HCT116 (cell line): ENCODE data around the gene LACTB. TPM values are rescaled to one million over a fixed set of nuclear protein-coding genes. Genes with fewer than 3 reads are reported as not detected.

Source experiments
- ATAC-seq: fragments of 200-7000 bp; cut with Tn5 transposase; 2 replicates; pipeline ENCODE4 v1.9.1; 2020; ENCODE audit warnings: mild to moderate bottlenecking, moderate library complexity
- BruUV-seq: library from RNA; stranded (reverse); fragments of 400-500 nt; replicated peaks from 2 replicates; lab custom pipeline; 2021; lab: Mats Ljungman, UMichigan
- CTCF ChIA-PET: fragments of 300-600 bp; sonication (Branson Sonifier 250); formaldehyde crosslinking; loops from one replicate; lab custom pipeline; 2021; ENCODE audit warnings: antibody characterized with exemption; lab: Charles Lee
- POLR2A ChIA-PET: fragments of 300-600, 350-600 bp; sonication (Branson Sonifier 250); formaldehyde crosslinking; loops from one replicate; lab custom pipeline; 2021; ENCODE audit warnings: antibody characterized with exemption; lab: Charles Lee
- RAD21 ChIA-PET, 2 experiments: fragments of 300-600 bp; sonication (Branson Sonifier 250); formaldehyde crosslinking; loops; one replicate each; lab custom pipeline; 2023; ENCODE audit warnings: low total read pairs in 2 of 2; ENCODE audit not compliant: uncharacterized antibody in 2 of 2, unreplicated experiment in 2 of 2, low non-redundant PET in 1 of 2; lab: Charles Lee
- DNase-seq: peaks from one replicate; pipeline ENCODE4 v3.0.0-alpha.2; 2010; ENCODE audit warnings: low read depth, low spot score
- H2AFZ ChIP-seq: fragments of 200-600 bp; shearing (Covaris generic), sonication (generic); 2 replicates; pipeline ENCODE4 v1.6.1; 2017; ENCODE audit warnings: low read depth, mixed run types, mixed read lengths, antibody characterized with exemption, low read length; ENCODE audit not compliant: poor library complexity, severe bottlenecking
- H3K27ac ChIP-seq: 2 replicates; pipeline ENCODE4 v1.5.1; 2012; ENCODE audit warnings: low read depth, low read length
- H3K27me3 ChIP-seq: fragments of 200-600 bp; sonication (generic); 2 replicates; pipeline ENCODE4 v1.6.1; 2016; ENCODE audit warnings: mixed run types, low read length, mixed read lengths; ENCODE audit not compliant: insufficient read depth
- H3K36me3 ChIP-seq, 2 experiments: fragments of 200-500 bp in 1 of 2; fragments of 200-600 bp in 1 of 2; sonication (Bioruptor generic) in 1 of 2; sonication (generic) in 1 of 2; 2 replicates each; pipeline versions ENCODE4 v1.5.1 to v1.6.1; 2014 to 2016; ENCODE audit warnings: low read length in 2 of 2, inconsistent platforms in 1 of 2, mixed read lengths in 1 of 2, mixed run types in 1 of 2; ENCODE audit not compliant: insufficient read depth in 2 of 2, control insufficient read depth in 1 of 2
- H3K4me1 ChIP-seq, 2 experiments: fragments of 200-600 bp in 1 of 2; sonication (generic) in 1 of 2; 2 replicates each; pipeline versions ENCODE4 v1.5.1 to v1.6.1; 2012 to 2017; ENCODE audit warnings: low read length in 2 of 2, inconsistent platforms in 1 of 2, mild to moderate bottlenecking in 1 of 2, mixed read lengths in 1 of 2, mixed run types in 1 of 2, moderate library complexity in 1 of 2; ENCODE audit not compliant: insufficient read depth in 2 of 2, control insufficient read depth in 1 of 2
- H3K4me2 ChIP-seq: fragments of 200-600 bp; sonication (generic); 2 replicates; pipeline ENCODE4 v1.6.1; 2017; ENCODE audit warnings: mixed run types, low read length, mixed read lengths
- H3K4me3 ChIP-seq, 2 experiments: fragments of 200-600 bp in 1 of 2; sonication (generic) in 1 of 2; replicated peaks in 1 of 2; 2 replicates each; pipeline ENCODE4 v1.5.1; 2011 to 2016; ENCODE audit warnings: low read length in 2 of 2, control low read depth in 1 of 2, low read depth in 1 of 2, mild to moderate bottlenecking in 1 of 2, mixed read lengths in 1 of 2, mixed run types in 1 of 2
- H3K79me2 ChIP-seq: fragments of 200-600 bp; sonication (generic); 2 replicates; pipeline ENCODE4 v1.6.1; 2017; ENCODE audit warnings: mild to moderate bottlenecking, mixed run types, low read length, moderate library complexity, mixed read lengths; ENCODE audit not compliant: insufficient read depth
- H3K9ac ChIP-seq: fragments of 200-600 bp; sonication (generic); 2 replicates; pipeline ENCODE4 v1.6.1; 2016; ENCODE audit warnings: low read length, mixed read lengths
- H3K9me2 ChIP-seq: fragments of 200-600 bp; sonication (generic), shearing (Covaris generic); 2 replicates; pipeline ENCODE4 v1.6.1; 2017; ENCODE audit warnings: mixed run types, mild to moderate bottlenecking, moderate library complexity; ENCODE audit not compliant: insufficient read depth
- H3K9me3 ChIP-seq, 2 experiments: fragments of 200-500 bp in 1 of 2; fragments of 200-600 bp in 1 of 2; sonication (Bioruptor generic) in 1 of 2; sonication (generic) in 1 of 2; 2 replicates each; pipeline ENCODE4 v1.6.1; 2014 to 2017; ENCODE audit warnings: low read length in 2 of 2, mixed read lengths in 2 of 2, inconsistent platforms in 1 of 2, low read depth in 1 of 2, mild to moderate bottlenecking in 1 of 2, mixed run types in 1 of 2, moderate library complexity in 1 of 2; ENCODE audit not compliant: control insufficient read depth in 1 of 2, insufficient read depth in 1 of 2
- H4K20me1 ChIP-seq: fragments of 200-600 bp; sonication (generic), shearing (Covaris generic); 2 replicates; pipeline ENCODE4 v1.6.1; 2017; ENCODE audit warnings: mixed run types, mild to moderate bottlenecking, moderate library complexity; ENCODE audit not compliant: insufficient read depth
- ATF3 ChIP-seq: IDR thresholded peaks from 2 replicates; pipeline ENCODE4 v1.6.1; 2012
- CBX3 ChIP-seq: IDR thresholded peaks from 2 replicates; pipeline ENCODE4 v1.6.1; 2012; ENCODE audit warnings: low read depth
- CEBPB ChIP-seq: IDR thresholded peaks from 2 replicates; pipeline ENCODE4 v1.6.1; 2012; ENCODE audit warnings: low read depth
- CTCF ChIP-seq, 3 experiments: fragments of 200-600 bp in 1 of 3; sonication (generic) in 1 of 3; IDR thresholded peaks in 2 of 3; conservative IDR thresholded peaks in 1 of 3; 2 replicates each; pipeline ENCODE4 v1.5.1; 2012 to 2017; ENCODE audit warnings: low read depth in 2 of 3, low read length in 2 of 3, antibody characterized with exemption in 1 of 3, borderline replicate concordance in 1 of 3, control low read depth in 1 of 3, mild to moderate bottlenecking in 1 of 3, mixed read lengths in 1 of 3, mixed run types in 1 of 3, moderate library complexity in 1 of 3; ENCODE audit not compliant: insufficient read depth in 1 of 3
- ELF1 ChIP-seq: IDR thresholded peaks from 2 replicates; pipeline ENCODE4 v1.6.1; 2012; ENCODE audit warnings: low read depth, borderline replicate concordance
- EZH2 ChIP-seq: fragments of 200-600 bp; sonication (generic); IDR thresholded peaks from 2 replicates; pipeline ENCODE4 v1.6.1; 2017; ENCODE audit warnings: antibody characterized with exemption, mixed run types
- EZH2phosphoT487 ChIP-seq: fragments of 200-600 bp; IDR thresholded peaks from 2 replicates; pipeline ENCODE4 v1.6.1; 2018; ENCODE audit warnings: antibody characterized with exemption, borderline replicate concordance
- FOSL1 ChIP-seq: IDR thresholded peaks from 2 replicates; pipeline ENCODE4 v1.6.1; 2012; ENCODE audit warnings: low read depth
- REST ChIP-seq: IDR thresholded peaks from 2 replicates; pipeline ENCODE4 v1.6.1; 2012; ENCODE audit warnings: low read depth
- SIN3A ChIP-seq: IDR thresholded peaks from 2 replicates; pipeline ENCODE4 v1.6.1; 2012; ENCODE audit warnings: low read depth
- SP1 ChIP-seq: IDR thresholded peaks from 2 replicates; pipeline ENCODE4 v1.6.1; 2012; ENCODE audit warnings: low read depth
- SRF ChIP-seq: IDR thresholded peaks from 2 replicates; pipeline ENCODE4 v1.6.1; 2012; ENCODE audit warnings: low read depth
- YY1 ChIP-seq: IDR thresholded peaks from 2 replicates; pipeline ENCODE4 v1.6.1; 2011; ENCODE audit warnings: low read length, low read depth, moderate library complexity, mild to moderate bottlenecking; ENCODE audit not compliant: insufficient replicate concordance; ENCODE audit errors: extremely low read depth
- ZBTB33 ChIP-seq: IDR thresholded peaks from 2 replicates; pipeline ENCODE4 v1.6.1; 2011; ENCODE audit warnings: mild to moderate bottlenecking, low read length, moderate library complexity; ENCODE audit not compliant: insufficient replicate concordance; ENCODE audit errors: extremely low read depth
- ZNF274 ChIP-seq: fragments of 200-500 bp; sonication (Bioruptor generic); IDR thresholded peaks from 2 replicates; pipeline ENCODE4 v1.6.1; 2014; ENCODE audit warnings: mild to moderate bottlenecking, low read depth, low read length, inconsistent platforms
- intact Hi-C: fragments of 100-400 bp; cut with micrococcal nuclease; formaldehyde crosslinking; loops from 2 replicates; pipeline ENCODE4 v1.10.0; 2022
- total RNA-seq: library from RNA; stranded (reverse); gene quantifications from one replicate; pipeline ENCODE4 v1.2.1, GENCODE V29; 2021; ENCODE audit not compliant: unreplicated experiment

The LACTB gene
- total RNA-seq, 1 experiment from 2014 or later = 7.6 TPM

GRCh38 chr15:63112871-63113270, 8.8 kb upstream of the LACTB start:
- Histone ChIP-seq H3K9me3 (no peaks in the 10 kb centered on the region), H4K20me1 (no peaks in the 10 kb centered on the region)
- DNase-seq = no peak
- TF ChIP-seq CTCF (IDR thresholded peaks at IDR 0.05 in 2 of 3, conservative IDR thresholded peaks at IDR 0.05 in 1 of 3; ENCODE audit: borderline replicate concordance in 1 of 3, insufficient read depth in 1 of 3, low read depth in 2 of 3, low read length in 2 of 3) = no peak
- no peak for TF ChIP-seq FOSL1
- no peak for TF ChIP-seq ELF1
- TF ChIP-seq REST = no peak
- TF ChIP-seq SP1 = no peak
- TF ChIP-seq ZNF274 = no peak
- TF ChIP-seq CBX3 = no peak
- no peak for TF ChIP-seq CEBPB
- TF ChIP-seq SRF = no peak
- TF ChIP-seq SIN3A = no peak
- TF ChIP-seq ATF3 = no peak
- no peak for TF ChIP-seq ZBTB33
- no peak for TF ChIP-seq EZH2phosphoT487
- no peak for TF ChIP-seq YY1
- no peak for TF ChIP-seq EZH2
- TF ChIP-seq, all 23 proteins: peak for 0
- intact Hi-C loops = no loop called here
- Histone ChIP-seq H3K27ac (no peak overlapping the region), H3K9ac (no peak overlapping the region), H3K4me3 (no peak overlapping the region), H2AFZ (no peak overlapping the region), H3K9me2 (no peaks in the 10 kb centered on the region), H3K79me2 (no peaks in the 10 kb centered on the region), H3K4me2 (no peak overlapping the region), H3K4me1 (peaks cover 8 to 10% of the 10 kb centered on the region in 2 experiments), H3K36me3 (no peaks in the 10 kb centered on the region), H3K27me3 (no peaks in the 10 kb centered on the region)
- ChIA-PET RAD21 (no interaction called here), CTCF (no interaction called here), POLR2A (no interaction called here)
- ATAC-seq = no peak
- no TSS peak for BruUV-seq
